SK-N-SH (cell line): ENCODE measurements around the gene SLC28A3.
"Not testable (repeated sequence)": the region's sequence is repeated elsewhere in the genome, so short reads cannot be mapped to it uniquely, and the experiment has no call there.

ENCODE experiments used
- EP300 ChIP-seq, 2 experiments: IDR thresholded peaks; 2 replicates each; pipeline versions ENCODE4 v1.4.0 to v1.6.1; 2012; ENCODE audit warnings: borderline replicate concordance in 1 of 2, low read depth in 1 of 2, low read length in 1 of 2
- NFIC ChIP-seq: IDR thresholded peaks from 2 replicates; pipeline ENCODE4 v1.4.0; 2012; ENCODE audit warnings: borderline replicate concordance
- RCOR1 ChIP-seq: fragments of 150-350 bp; IDR thresholded peaks from 2 replicates; pipeline ENCODE4 v1.6.1; 2017; ENCODE audit warnings: antibody characterized with exemption, low read length
- TCF12 ChIP-seq: IDR thresholded peaks from 2 replicates; pipeline ENCODE4 v1.4.0; 2012
- TF ChIP-seq, protein P1 (sequence below): fragments of 200-600 bp; sonication (generic); IDR thresholded peaks from 2 replicates; pipeline ENCODE4 v1.6.1; 2017; ENCODE audit warnings: antibody characterized with exemption, mild to moderate bottlenecking, moderate library complexity

DNA sequence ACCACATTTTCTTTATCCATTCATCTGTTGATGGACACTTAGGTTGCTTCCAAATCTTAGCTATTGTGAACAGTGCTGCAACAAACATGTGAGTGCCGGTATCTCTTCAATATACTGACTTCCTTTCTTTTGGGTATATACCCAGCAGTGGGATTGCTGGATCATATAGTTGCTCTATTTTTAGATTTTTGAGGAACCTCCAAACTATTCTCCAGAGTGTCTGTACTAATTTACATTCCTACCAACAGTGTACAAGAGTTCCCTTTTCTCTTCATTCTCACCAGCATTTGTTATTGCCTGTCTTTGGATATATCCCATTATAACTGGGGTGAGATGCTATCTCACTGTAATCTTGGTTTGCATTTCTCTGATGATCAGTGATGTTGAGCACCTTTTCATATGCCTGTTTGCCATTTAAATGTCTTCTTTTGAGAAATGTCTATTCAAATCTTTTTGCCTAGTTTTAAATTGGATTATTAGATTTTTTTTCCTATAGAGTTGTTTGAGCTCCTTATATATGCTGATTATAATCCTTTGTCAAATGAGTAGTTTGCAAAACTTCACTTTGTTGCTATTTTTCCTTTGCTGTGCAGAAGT, 24.4 kb upstream of the SLC28A3 start:
- TF ChIP-seq NFIC; RCOR1; EP300 (IDR thresholded peaks at IDR 0.05; ENCODE audit: borderline replicate concordance in 1 of 2, low read depth in 1 of 2, low read length in 1 of 2); TCF12: not testable (repeated sequence)
- TF ChIP-seq, protein P1, sequence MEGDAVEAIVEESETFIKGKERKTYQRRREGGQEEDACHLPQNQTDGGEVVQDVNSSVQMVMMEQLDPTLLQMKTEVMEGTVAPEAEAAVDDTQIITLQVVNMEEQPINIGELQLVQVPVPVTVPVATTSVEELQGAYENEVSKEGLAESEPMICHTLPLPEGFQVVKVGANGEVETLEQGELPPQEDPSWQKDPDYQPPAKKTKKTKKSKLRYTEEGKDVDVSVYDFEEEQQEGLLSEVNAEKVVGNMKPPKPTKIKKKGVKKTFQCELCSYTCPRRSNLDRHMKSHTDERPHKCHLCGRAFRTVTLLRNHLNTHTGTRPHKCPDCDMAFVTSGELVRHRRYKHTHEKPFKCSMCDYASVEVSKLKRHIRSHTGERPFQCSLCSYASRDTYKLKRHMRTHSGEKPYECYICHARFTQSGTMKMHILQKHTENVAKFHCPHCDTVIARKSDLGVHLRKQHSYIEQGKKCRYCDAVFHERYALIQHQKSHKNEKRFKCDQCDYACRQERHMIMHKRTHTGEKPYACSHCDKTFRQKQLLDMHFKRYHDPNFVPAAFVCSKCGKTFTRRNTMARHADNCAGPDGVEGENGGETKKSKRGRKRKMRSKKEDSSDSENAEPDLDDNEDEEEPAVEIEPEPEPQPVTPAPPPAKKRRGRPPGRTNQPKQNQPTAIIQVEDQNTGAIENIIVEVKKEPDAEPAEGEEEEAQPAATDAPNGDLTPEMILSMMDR: not testable (repeated sequence)
